H7 (cell line): ENCODE results near the gene KCNIP1. TPM values are rescaled to one million over a fixed set of nuclear protein-coding genes. Genes with fewer than 3 reads are reported as not detected.

Experiments used
- DNase-seq: peaks from one replicate; pipeline ENCODE4 v3.0.0; 2012
- H3K27me3 ChIP-seq: 2 replicates; pipeline ENCODE4 v1.6.0; 2011; ENCODE audit warnings: mild to moderate bottlenecking, low read length; ENCODE audit not compliant: control insufficient read depth, insufficient read depth
- H3K36me3 ChIP-seq: replicated peaks from 2 replicates; pipeline ENCODE4 v1.5.1; 2011; ENCODE audit warnings: low read length; ENCODE audit not compliant: control insufficient read depth, insufficient read depth
- H3K4me3 ChIP-seq: 2 replicates; pipeline ENCODE4 v1.5.1; 2011; ENCODE audit warnings: low read depth, mild to moderate bottlenecking, control low read depth, low read length, moderate library complexity; ENCODE audit not compliant: insufficient read depth
- total RNA-seq: library from RNA; depleted of rRNA; stranded (reverse); fragments of >200 nt; shearing (Covaris generic); gene quantifications from 2 replicates; pipeline ENCODE4 v1.2.3, GENCODE V29; 2014

Gene KCNIP1
- total RNA-seq, 1 experiment from 2014 or later = 0.48 TPM

- Histone ChIP-seq H3K4me3 (no peak overlapping the region), H3K36me3 (no peaks in the 10 kb centered on the region), H3K27me3 (no peaks in the 10 kb centered on the region; the same call in 1 of the 2 replicates)
- DNase-seq = no peak
Observed at GRCh38 chr5:170563824-170564567, 60.2 kb downstream of the KCNIP1 start.

DNA sequence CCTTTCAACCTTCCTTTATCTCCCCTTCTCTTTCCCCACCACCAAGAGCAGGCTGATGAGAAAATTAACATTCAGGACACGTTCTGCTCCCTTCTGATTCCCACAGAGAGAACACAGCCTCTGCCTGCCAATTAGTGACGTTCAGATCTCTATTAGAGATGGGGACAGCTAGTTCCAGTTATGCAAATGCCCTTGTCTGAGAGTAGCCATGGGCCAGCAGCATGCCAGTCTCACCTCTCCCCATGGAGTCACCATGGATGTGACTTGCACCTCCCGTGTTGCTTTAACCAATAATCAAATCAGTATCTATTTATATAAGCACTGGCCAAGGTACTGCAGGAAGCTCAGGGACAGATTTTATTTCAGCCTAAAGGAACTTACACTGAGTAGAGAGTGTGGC is 61.3 kb downstream of the KCNIP1 start:
- Histone ChIP-seq H3K36me3 (no peaks in the 10 kb centered on the region), H3K4me3 (no peak overlapping the region)
- no peak for DNase-seq

DNA sequence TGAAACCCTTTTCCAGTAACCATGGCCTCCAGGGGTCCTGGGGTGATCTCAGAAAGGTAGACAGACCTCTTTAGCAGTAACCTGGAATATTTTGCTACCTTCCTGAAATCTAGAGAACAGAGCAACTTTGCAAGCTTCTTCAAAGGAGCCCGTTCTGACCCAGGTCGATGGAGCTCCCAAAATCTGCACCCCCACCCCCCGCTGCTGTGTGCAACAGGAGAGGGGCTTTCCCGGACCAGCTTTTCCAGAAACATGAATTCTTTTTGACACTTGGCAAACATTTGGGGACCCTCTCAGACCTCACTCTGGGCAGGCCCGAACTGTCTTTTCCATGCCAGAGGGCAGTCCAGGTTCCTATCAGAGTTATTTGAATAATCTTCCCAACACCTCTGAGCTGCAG is 65.3 kb downstream of the KCNIP1 start:
- Histone ChIP-seq H3K36me3 (no peaks in the 10 kb centered on the region), H3K4me3 (no peak overlapping the region), H3K27me3 (no peaks in the 10 kb centered on the region)
- no peak for DNase-seq

More for the DNA sequence above, 61.3 kb downstream of the KCNIP1 start:
- no peaks in the 10 kb centered on the region; the same call in 1 of the 2 replicates for H3K27me3 ChIP-seq

GRCh38 chr5:170570476-170570875 is 66.7 kb downstream of the KCNIP1 start:
- DNase-seq = no peak
- Histone ChIP-seq H3K36me3 (no peaks in the 10 kb centered on the region), H3K4me3 (no peak overlapping the region), H3K27me3 (no peaks in the 10 kb centered on the region)

DNA sequence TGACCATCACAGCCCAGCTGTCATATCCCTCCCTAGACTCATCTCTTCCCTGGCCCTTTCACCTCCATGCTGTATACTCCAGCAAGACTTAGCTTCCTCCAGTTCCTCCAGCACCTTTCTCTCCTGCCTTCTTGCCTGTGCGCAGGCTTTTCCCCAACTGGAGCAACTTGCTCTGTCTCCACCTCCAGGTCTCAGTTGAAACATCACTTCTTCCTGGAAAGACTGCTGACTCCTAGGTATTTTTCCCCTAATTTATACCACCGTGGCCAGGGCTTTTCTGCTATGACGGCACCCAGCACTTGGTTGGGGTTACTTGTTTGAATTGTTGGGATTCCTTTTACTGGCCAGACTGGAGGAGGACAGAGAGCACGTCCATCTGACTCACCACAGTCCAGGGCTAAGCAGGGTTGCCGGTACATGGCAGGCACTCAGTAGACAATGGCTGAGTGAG is 67.5 kb downstream of the KCNIP1 start:
- Histone ChIP-seq H3K36me3 (no peaks in the 10 kb centered on the region), H3K27me3 (no peaks in the 10 kb centered on the region), H3K4me3 (no peak overlapping the region)
- DNase-seq = no peak

GRCh38 chr5:170571875-170572852 is 68.3 kb downstream of the KCNIP1 start:
- Histone ChIP-seq H3K4me3 (no peak overlapping the region), H3K27me3 (no peaks in the 10 kb centered on the region), H3K36me3 (no peaks in the 10 kb centered on the region)
- no peak for DNase-seq

DNA sequence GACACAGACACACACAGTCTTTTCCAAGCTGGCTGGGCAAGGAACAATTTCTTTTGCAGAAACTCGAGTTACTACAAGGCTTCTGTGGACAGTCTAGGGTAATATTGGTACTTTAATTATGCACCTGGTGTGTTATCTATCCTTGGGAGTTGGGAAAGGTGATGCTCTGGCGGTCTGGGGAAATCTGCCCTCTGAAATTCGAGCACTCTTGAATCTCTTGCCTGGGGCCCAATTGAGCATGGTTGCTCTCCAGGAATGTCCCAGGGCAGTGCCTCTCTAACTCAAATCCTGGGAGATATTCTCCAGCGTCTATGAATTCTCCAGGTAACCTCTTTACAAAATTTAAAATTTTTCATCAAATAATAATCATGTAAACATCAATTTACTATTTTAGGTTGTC is 69.3 kb downstream of the KCNIP1 start:
- Histone ChIP-seq H3K27me3 (no peaks in the 10 kb centered on the region), H3K4me3 (no peak overlapping the region), H3K36me3 (no peaks in the 10 kb centered on the region)
- DNase-seq = no peak

GRCh38 chr5:170573660-170574059 is 69.8 kb downstream of the KCNIP1 start:
- Histone ChIP-seq H3K27me3 (no peaks in the 10 kb centered on the region), H3K4me3 (no peak overlapping the region), H3K36me3 (no peaks in the 10 kb centered on the region)
- no peak for DNase-seq

DNA sequence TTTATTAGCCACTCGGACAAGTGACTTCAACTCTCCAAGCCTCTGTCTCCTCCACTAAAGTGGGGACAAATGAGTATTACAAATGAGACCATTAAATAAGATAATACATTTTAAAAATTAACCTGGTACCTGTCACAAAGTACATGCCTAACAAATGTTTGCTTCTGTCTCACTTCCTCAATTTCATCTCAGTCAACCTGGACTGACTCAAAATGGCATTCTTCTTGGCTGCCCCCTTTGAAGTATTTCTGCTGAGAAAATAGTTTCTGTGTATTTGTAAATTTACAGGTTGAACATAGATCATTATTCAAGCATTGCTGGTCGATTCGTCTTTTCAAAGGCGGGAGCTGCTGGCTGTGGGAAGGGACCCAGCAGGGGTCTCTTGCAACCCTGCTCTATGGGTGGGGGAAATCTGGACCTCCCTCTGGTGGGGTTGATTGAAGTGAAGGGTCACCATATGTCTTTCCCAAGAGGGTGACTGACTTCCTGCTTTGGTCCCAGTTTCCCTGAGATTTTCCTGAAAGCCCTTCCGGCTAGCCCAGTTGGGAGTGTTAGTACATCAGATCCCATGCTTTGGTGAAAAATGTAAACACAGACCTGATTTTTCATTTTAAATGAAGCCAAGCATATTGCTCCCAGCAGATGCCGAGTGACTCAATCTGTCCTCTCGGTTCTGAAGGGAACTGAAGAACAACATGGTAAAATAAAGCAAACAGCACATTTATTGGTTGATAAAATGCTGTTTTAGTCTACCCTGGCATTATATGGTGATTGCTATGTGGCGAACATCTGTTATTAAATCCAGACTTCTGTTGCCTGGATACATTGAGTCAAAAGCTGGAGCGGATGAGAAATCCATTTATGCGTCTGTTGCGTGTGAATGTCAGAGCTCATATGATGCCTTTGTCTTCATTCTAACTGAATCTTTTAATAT is 73.0 kb downstream of the KCNIP1 start:
- Histone ChIP-seq H3K4me3 (no peak overlapping the region), H3K36me3 (no peaks in the 10 kb centered on the region), H3K27me3 (no peaks in the 10 kb centered on the region)
- no peak for DNase-seq

DNA sequence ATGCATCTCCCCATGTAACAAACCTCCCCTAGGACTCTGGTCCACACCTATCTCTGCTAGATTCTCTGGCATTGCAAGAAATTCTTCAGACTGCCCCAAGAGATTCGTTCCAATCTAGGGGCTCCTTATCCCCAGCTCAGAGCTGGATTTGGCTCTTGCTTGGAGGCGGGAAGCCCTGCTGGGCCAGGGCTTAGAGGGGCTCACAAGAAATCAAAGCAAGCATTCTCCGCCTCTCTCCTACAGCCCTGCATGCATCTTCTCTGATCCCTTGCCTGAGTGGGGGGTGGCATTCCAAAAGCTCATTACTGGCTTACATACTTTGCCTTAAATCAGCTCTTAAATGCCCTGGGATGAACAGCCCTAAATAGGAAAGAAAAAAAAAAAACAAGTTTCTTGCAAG is 75.8 kb downstream of the KCNIP1 start:
- H3K4me3 ChIP-seq = no peak overlapping the region
- H3K27me3 ChIP-seq = no peaks in the 10 kb centered on the region
- DNase-seq = no peak
- no peaks in the 10 kb centered on the region for H3K36me3 ChIP-seq

- Histone ChIP-seq H3K27me3 (no peaks in the 10 kb centered on the region), H3K36me3 (no peaks in the 10 kb centered on the region)
- DNase-seq = no peak
Observed at GRCh38 chr5:170581211-170581610, 77.4 kb downstream of the KCNIP1 start.

DNA sequence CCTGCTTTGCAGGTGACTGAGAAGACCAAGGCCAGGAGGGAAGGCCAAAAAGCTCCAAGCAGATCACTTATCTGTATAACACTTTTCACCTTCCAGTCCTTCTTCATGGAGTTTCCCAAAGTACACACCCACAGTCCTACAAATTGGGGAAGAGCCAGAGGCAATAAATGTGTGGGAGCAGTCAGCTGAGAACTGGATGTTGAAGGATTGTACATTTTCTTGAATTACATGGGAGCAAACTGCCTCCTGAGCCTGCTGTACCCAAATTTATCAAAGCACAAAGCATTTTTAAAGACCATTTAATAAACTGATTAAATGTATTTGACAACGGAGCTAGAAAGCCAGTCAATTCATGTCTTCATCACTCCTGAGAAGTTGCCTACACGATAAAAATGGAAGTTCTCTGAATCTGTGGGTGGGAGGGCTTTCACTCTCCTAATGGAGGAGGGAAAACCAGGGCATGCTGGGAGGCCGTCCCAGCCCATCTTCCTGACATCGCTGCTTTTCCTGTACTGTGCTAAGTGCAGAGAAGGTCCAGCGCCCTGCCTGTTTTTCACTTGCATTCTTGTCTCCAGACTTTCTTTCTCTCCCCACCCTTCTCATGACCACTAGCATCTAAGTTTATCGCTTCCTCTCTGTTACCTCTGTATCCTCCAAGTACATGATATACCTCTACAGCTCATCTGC is 79.0 kb downstream of the KCNIP1 start:
- Histone ChIP-seq H3K4me3 (no peak overlapping the region), H3K36me3 (no peaks in the 10 kb centered on the region), H3K27me3 (no peaks in the 10 kb centered on the region)
- DNase-seq = no peak

More at GRCh38 chr5:170581211-170581610, 77.4 kb downstream of the KCNIP1 start:
- no peak overlapping the region for H3K4me3 ChIP-seq

GRCh38 chr5:170584003-170584402 is 80.2 kb downstream of the KCNIP1 start:
- Histone ChIP-seq H3K4me3 (no peak overlapping the region), H3K36me3 (no peaks in the 10 kb centered on the region), H3K27me3 (no peaks in the 10 kb centered on the region)
- no peak for DNase-seq
